ENCODE data around the gene CEP131. TPM values are rescaled to one million over a fixed set of nuclear protein-coding genes. Genes with fewer than 3 reads are reported as not detected.

Gene CEP131
- total and polyA plus RNA-seq, 2 of the 4 experiments (the other 2 are of a cell fraction), result 4.8 to 9.6 TPM

DNA sequence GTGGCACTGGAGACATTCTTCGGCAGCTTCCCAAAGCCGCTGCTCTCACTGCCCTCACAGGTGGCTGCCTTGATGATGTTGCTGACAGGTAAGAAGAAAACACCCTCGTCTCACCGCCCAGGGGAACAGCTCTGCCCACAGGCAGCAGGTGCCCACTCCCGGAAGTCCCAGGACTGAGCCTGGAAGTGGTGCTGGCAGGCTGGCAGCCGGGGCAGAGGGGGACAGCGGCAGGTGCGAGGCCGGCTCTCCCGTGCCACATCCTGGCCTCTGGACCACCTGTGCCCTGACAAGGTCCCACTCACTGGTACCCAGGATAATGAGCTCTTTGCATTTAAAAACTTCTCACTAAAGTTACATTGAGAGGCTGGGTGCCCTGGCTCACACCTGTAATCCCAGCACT is 20.4 kb downstream of the CEP131 start:
- no TSS peak for BruUV-seq (replicated peaks)
- H3K9me1 ChIP-seq (ENCODE audit: insufficient read depth, low read length), result no peaks in the 10 kb centered on the region
- H3K14ac ChIP-seq (replicated peaks; ENCODE audit: low read depth, low read length), result no peak overlapping the region
- no peak overlapping the region for H4K8ac ChIP-seq (ENCODE audit: low read depth in 2 of 2, low read length in 2 of 2)
- H3K27me3 ChIP-seq (ENCODE audit: control insufficient read depth, insufficient read depth, low read length), result no peaks in the 10 kb centered on the region
- CTCF ChIA-PET, result no interaction called here
- DNase-seq (no peak), ATAC-seq (ENCODE audit: low read depth) (no peak)
- H2BK120ac ChIP-seq (ENCODE audit: low read depth, low read length), result no peak overlapping the region
- H2AK9ac ChIP-seq (replicated peaks; ENCODE audit: low read depth, low read length, poor library complexity), result no peak overlapping the region
- no peak overlapping the region for H3K56ac ChIP-seq (ENCODE audit: extremely low read depth, insufficient read depth, low read length)
- H4K91ac ChIP-seq (ENCODE audit: insufficient read depth, low read depth, low read length), result no peak overlapping the region
- H2AFZ ChIP-seq (replicated peaks; ENCODE audit: low read length, poor library complexity), result no peak overlapping the region
- peaks cover 6% of the 10 kb centered on the region; the same call in 1 of the 2 replicates for H3K36me3 ChIP-seq (ENCODE audit: control insufficient read depth, insufficient read depth, low read length)
- intact Hi-C loops (cut with micrococcal nuclease) (no loop called here), dilution Hi-C loops (cut with HindIII; ENCODE audit: low sequenced_read_pairs, unreplicated experiment) (no loop called here), in situ Hi-C loops (cut with MboI; ENCODE audit: low sequenced_read_pairs) (no loop called here)
- no peak overlapping the region for H2BK15ac ChIP-seq (ENCODE audit: low read depth, low read length)
- 89% methylated on average over 3 of the region's 10 CpGs; no CpG with 5 or more reads in 1 of the 2 experiments for WGBS, 2 experiments (ENCODE audit: extremely low coverage in 2 of 2, insufficient read length in 1 of 2)
- H3K4me3 ChIP-seq (ENCODE audit: insufficient read depth, low read depth, low read length), result no peak overlapping the region
- H4K20me1 ChIP-seq (ENCODE audit: insufficient read depth, low read length), result peaks cover 5% of the 10 kb centered on the region; the same call in 1 of the 2 replicates
- H3K79me1 ChIP-seq (ENCODE audit: low read depth in 1 of 2, low read length in 2 of 2), result no peaks in the 10 kb centered on the region
- H3K4me2 ChIP-seq (ENCODE audit: low read depth, low read length), result no peak overlapping the region
- no peaks in the 10 kb centered on the region for H3K4me1 ChIP-seq (ENCODE audit: control insufficient read depth, insufficient read depth, low read length)
- H3K9me3 ChIP-seq (ENCODE audit: control insufficient read depth, insufficient read depth, low read length), result no peaks in the 10 kb centered on the region
- no peak overlapping the region for H2BK20ac ChIP-seq (ENCODE audit: low read depth, low read length)
- no peak overlapping the region for H3K27ac ChIP-seq (ENCODE audit: insufficient read depth, low read length)
- no peak overlapping the region for H4K5ac ChIP-seq (ENCODE audit: low read depth, low read length)
- H3K4ac ChIP-seq (ENCODE audit: low read depth, low read length), result no peak overlapping the region
- no peak overlapping the region for H2AK5ac ChIP-seq (ENCODE audit: low read depth, low read length)
- H3K9ac ChIP-seq (ENCODE audit: low read depth, low read length), result no peak overlapping the region
- H2BK5ac ChIP-seq (ENCODE audit: low read depth, low read length, poor library complexity, severe bottlenecking), result no peak overlapping the region
- H3K23ac ChIP-seq (ENCODE audit: low read depth, low read length), result no peak overlapping the region
- POLR2A ChIA-PET (ENCODE audit: unreplicated experiment), result no interaction called here
- TF ChIP-seq POLR2A (IDR thresholded peaks at IDR 0.05; ENCODE audit: low read depth, low read length) (no peak), CEBPB (IDR thresholded peaks at IDR 0.05; ENCODE audit: low read depth, low read length) (no peak), SMC3 (IDR thresholded peaks at IDR 0.05; ENCODE audit: low read depth, low read length) (no peak), RFX5 (IDR thresholded peaks at IDR 0.05; ENCODE audit: low read depth, low read length) (no peak), BHLHE40 (IDR thresholded peaks at IDR 0.05; ENCODE audit: low read depth, low read length) (no peak), RAD21 (IDR thresholded peaks at IDR 0.05; ENCODE audit: low read length) (no peak), MAZ (IDR thresholded peaks at IDR 0.05; ENCODE audit: borderline replicate concordance, low read depth, low read length) (no peak), MXI1 (IDR thresholded peaks at IDR 0.05; ENCODE audit: borderline replicate concordance, low read depth, low read length) (no peak), CHD1 (IDR thresholded peaks at IDR 0.05; ENCODE audit: low read depth, low read length) (no peak), RCOR1 (IDR thresholded peaks at IDR 0.05; ENCODE audit: insufficient replicate concordance, low read length) (no peak), NFE2L2 (IDR thresholded peaks at IDR 0.05; ENCODE audit: low read depth, low read length) (no peak), FOS (IDR thresholded peaks at IDR 0.05; ENCODE audit: low read depth, low read length) (no peak), MAFK (IDR thresholded peaks at IDR 0.05; ENCODE audit: low read depth, low read length) (no peak)
- TF ChIP-seq, protein P1, sequence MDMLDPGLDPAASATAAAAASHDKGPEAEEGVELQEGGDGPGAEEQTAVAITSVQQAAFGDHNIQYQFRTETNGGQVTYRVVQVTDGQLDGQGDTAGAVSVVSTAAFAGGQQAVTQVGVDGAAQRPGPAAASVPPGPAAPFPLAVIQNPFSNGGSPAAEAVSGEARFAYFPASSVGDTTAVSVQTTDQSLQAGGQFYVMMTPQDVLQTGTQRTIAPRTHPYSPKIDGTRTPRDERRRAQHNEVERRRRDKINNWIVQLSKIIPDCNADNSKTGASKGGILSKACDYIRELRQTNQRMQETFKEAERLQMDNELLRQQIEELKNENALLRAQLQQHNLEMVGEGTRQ (IDR thresholded peaks at IDR 0.05; ENCODE audit: low read depth, low read length), result no peak
- TF ChIP-seq, protein P2, sequence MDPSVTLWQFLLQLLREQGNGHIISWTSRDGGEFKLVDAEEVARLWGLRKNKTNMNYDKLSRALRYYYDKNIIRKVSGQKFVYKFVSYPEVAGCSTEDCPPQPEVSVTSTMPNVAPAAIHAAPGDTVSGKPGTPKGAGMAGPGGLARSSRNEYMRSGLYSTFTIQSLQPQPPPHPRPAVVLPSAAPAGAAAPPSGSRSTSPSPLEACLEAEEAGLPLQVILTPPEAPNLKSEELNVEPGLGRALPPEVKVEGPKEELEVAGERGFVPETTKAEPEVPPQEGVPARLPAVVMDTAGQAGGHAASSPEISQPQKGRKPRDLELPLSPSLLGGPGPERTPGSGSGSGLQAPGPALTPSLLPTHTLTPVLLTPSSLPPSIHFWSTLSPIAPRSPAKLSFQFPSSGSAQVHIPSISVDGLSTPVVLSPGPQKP (IDR thresholded peaks at IDR 0.05; ENCODE audit: borderline replicate concordance, low read depth, low read length), result no peak
- TF ChIP-seq, protein P3, sequence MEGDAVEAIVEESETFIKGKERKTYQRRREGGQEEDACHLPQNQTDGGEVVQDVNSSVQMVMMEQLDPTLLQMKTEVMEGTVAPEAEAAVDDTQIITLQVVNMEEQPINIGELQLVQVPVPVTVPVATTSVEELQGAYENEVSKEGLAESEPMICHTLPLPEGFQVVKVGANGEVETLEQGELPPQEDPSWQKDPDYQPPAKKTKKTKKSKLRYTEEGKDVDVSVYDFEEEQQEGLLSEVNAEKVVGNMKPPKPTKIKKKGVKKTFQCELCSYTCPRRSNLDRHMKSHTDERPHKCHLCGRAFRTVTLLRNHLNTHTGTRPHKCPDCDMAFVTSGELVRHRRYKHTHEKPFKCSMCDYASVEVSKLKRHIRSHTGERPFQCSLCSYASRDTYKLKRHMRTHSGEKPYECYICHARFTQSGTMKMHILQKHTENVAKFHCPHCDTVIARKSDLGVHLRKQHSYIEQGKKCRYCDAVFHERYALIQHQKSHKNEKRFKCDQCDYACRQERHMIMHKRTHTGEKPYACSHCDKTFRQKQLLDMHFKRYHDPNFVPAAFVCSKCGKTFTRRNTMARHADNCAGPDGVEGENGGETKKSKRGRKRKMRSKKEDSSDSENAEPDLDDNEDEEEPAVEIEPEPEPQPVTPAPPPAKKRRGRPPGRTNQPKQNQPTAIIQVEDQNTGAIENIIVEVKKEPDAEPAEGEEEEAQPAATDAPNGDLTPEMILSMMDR (conservative IDR thresholded peaks at IDR 0.05; ENCODE audit: low read depth, low read length), result no peak
- H3K18ac ChIP-seq (ENCODE audit: low read depth, low read length), result no peak overlapping the region

All from IMR-90 (cell line).